HG02973 (cell line): ENCODE data around the gene PTRH1.
"Not testable (repeated sequence)": the region's sequence is repeated elsewhere in the genome, so short reads cannot be mapped to it uniquely, and the experiment has no call there.

Source experiments
- ATAC-seq: cut with Tn5 transposase; IDR thresholded peaks from one replicate; pipeline ENCODE4 v1.9.1; 2021; ENCODE audit warnings: moderate library complexity; ENCODE audit not compliant: unreplicated experiment

PTRH1 gene

GRCh38 chr9:127715470-127716337 is at the start of gene PTRH1, which contains the start of gene TTC16:
PTRH1 (minus strand) TSS chr9:127715663; CDS start chr9:127715639, 24 bp downstream.
TTC16 (plus strand) TSS chr9:127716079; CDS start chr9:127716146, 67 bp downstream.
- ATAC-seq: peak; percentile 83

- no peak for ATAC-seq
Observed at GRCh38 chr9:127763918-127764384, 48.5 kb upstream of the PTRH1 start.

GRCh38 chr9:127762111-127762676 is 46.7 kb upstream of the PTRH1 start:
- ATAC-seq: no peak

GRCh38 chr9:127761491-127761956 is 46.1 kb upstream of the PTRH1 start:
- no peak for ATAC-seq

GRCh38 chr9:127761061-127761460 is 45.6 kb upstream of the PTRH1 start:
- no peak for ATAC-seq

- no peak for ATAC-seq
Observed at GRCh38 chr9:127758843-127759242, 43.4 kb upstream of the PTRH1 start.

- not testable (repeated sequence) for ATAC-seq
Observed at GRCh38 chr9:127756776-127757175, 41.3 kb upstream of the PTRH1 start.

- ATAC-seq: no peak
Observed at GRCh38 chr9:127756233-127756632, 40.8 kb upstream of the PTRH1 start.

- ATAC-seq: no peak
Observed at GRCh38 chr9:127755061-127756060, 39.9 kb upstream of the PTRH1 start.

GRCh38 chr9:127754099-127755060 is 38.9 kb upstream of the PTRH1 start:
- ATAC-seq: no peak

GRCh38 chr9:127753622-127754021 is 38.2 kb upstream of the PTRH1 start:
- no peak for ATAC-seq

GRCh38 chr9:127753148-127753547 is 37.7 kb upstream of the PTRH1 start:
- no peak for ATAC-seq

- no peak for ATAC-seq
Observed at GRCh38 chr9:127751269-127752054, 36.0 kb upstream of the PTRH1 start.

- ATAC-seq: no peak
Observed at GRCh38 chr9:127749090-127749787, 33.8 kb upstream of the PTRH1 start.

- no peak for ATAC-seq
Observed at GRCh38 chr9:127746959-127747569, 31.6 kb upstream of the PTRH1 start.

GRCh38 chr9:127744398-127745110 is 29.1 kb upstream of the PTRH1 start:
- ATAC-seq: no peak

GRCh38 chr9:127742435-127743088 is 27.1 kb upstream of the PTRH1 start:
- ATAC-seq: no peak
